Calu3 (cell line): ENCODE measurements around the gene CDKAL1. TPM values are rescaled to one million over a fixed set of nuclear protein-coding genes. Genes with fewer than 3 reads are reported as not detected.

Experiments
- BruUV-seq: library from RNA; stranded (reverse); fragments of 400-500 nt; replicated peaks from 2 replicates; lab custom pipeline; 2021; lab: Mats Ljungman, UMichigan
- CTCF ChIA-PET: fragments of 300-600 bp; sonication (Branson Sonifier 250); formaldehyde crosslinking; loops from one replicate; lab custom pipeline; 2022; ENCODE audit warnings: antibody characterized with exemption; lab: Charles Lee
- DNase-seq: peaks from one replicate; pipeline ENCODE4 v3.0.0; 2022
- H3K27ac Mint-ChIP-seq: one replicate; pipeline ENCODE4 v1.8.0; 2022; ENCODE audit warnings: mixed read lengths; ENCODE audit not compliant: unreplicated experiment
- H3K27me3 Mint-ChIP-seq: one replicate; pipeline ENCODE4 v1.8.0; 2022; ENCODE audit warnings: mixed read lengths; ENCODE audit not compliant: unreplicated experiment
- H3K36me3 Mint-ChIP-seq: one replicate; pipeline ENCODE4 v1.8.0; 2022; ENCODE audit warnings: mild to moderate bottlenecking, moderate library complexity, mixed read lengths; ENCODE audit not compliant: insufficient read depth, unreplicated experiment
- H3K4me1 Mint-ChIP-seq: one replicate; pipeline ENCODE4 v1.8.0; 2022; ENCODE audit warnings: mild to moderate bottlenecking, low read depth, mixed read lengths; ENCODE audit not compliant: unreplicated experiment
- H3K4me3 Mint-ChIP-seq: one replicate; pipeline ENCODE4 v1.8.0; 2022; ENCODE audit warnings: mild to moderate bottlenecking, low read depth, moderate library complexity, mixed read lengths; ENCODE audit not compliant: unreplicated experiment
- H3K9me3 Mint-ChIP-seq: one replicate; pipeline ENCODE4 v1.8.0; 2022; ENCODE audit warnings: low read depth, mixed read lengths; ENCODE audit not compliant: unreplicated experiment
- intact Hi-C: fragments of 100-400 bp; cut with micrococcal nuclease; formaldehyde crosslinking; loops from one replicate; pipeline ENCODE4 v1.10.0; 2022; ENCODE audit not compliant: unreplicated experiment
- total RNA-seq: library from RNA; stranded (reverse); gene quantifications from 2 replicates; pipeline ENCODE4 v1.2.3, GENCODE V29; 2022
- TF ChIP-seq, protein P1 (sequence below): fragments of 200-600 bp; IDR thresholded peaks from one replicate; pipeline ENCODE4 v1.8.0; 2022; ENCODE audit warnings: antibody characterized with exemption; ENCODE audit not compliant: unreplicated experiment

Gene CDKAL1
- total RNA-seq, 1 experiment from 2014 or later: 39.6 TPM

DNA sequence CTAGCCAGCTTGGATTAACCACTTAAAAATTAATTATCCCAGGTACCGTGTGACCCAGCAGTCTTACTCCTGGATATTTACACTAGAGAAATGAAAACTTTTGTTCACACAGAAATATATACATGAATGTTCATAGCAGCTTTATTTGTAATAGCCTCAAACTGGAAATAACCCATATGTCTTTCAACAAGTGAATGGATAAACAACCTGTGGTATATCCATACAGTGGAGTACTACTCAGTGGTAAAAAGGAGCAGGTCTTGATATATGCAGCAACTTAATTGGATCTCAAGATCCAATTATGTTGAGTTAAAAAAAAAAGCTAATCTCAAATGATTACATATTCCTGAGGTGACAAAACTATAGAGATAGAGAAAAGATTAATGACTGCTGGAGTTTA, 381.4 kb downstream of the CDKAL1 start:
- CTCF ChIA-PET: no interaction called here
- no peak overlapping the region for H3K27ac Mint-ChIP-seq
- no peaks in the 10 kb centered on the region for H3K27me3 Mint-ChIP-seq
- H3K9me3 Mint-ChIP-seq: no peaks in the 10 kb centered on the region
- H3K4me3 Mint-ChIP-seq: no peak overlapping the region
- DNase-seq: no peak
- H3K4me1 Mint-ChIP-seq: no peaks in the 10 kb centered on the region
- BruUV-seq: no TSS peak
- TF ChIP-seq, protein P1, sequence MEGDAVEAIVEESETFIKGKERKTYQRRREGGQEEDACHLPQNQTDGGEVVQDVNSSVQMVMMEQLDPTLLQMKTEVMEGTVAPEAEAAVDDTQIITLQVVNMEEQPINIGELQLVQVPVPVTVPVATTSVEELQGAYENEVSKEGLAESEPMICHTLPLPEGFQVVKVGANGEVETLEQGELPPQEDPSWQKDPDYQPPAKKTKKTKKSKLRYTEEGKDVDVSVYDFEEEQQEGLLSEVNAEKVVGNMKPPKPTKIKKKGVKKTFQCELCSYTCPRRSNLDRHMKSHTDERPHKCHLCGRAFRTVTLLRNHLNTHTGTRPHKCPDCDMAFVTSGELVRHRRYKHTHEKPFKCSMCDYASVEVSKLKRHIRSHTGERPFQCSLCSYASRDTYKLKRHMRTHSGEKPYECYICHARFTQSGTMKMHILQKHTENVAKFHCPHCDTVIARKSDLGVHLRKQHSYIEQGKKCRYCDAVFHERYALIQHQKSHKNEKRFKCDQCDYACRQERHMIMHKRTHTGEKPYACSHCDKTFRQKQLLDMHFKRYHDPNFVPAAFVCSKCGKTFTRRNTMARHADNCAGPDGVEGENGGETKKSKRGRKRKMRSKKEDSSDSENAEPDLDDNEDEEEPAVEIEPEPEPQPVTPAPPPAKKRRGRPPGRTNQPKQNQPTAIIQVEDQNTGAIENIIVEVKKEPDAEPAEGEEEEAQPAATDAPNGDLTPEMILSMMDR: no peak
- intact Hi-C loops: no loop called here
- H3K36me3 Mint-ChIP-seq: no peaks in the 10 kb centered on the region

GRCh38 chr6:20916086-20916485, 381.8 kb downstream of the CDKAL1 start:
- intact Hi-C loops: no loop called here
- DNase-seq: no peak
- Mint-ChIP-seq H3K36me3 (no peaks in the 10 kb centered on the region), H3K27me3 (no peaks in the 10 kb centered on the region), H3K4me1 (no peaks in the 10 kb centered on the region), H3K4me3 (no peak overlapping the region), H3K27ac (no peak overlapping the region), H3K9me3 (no peaks in the 10 kb centered on the region)
- no TSS peak for BruUV-seq
- CTCF ChIA-PET: no interaction called here
- TF ChIP-seq, protein P1: no peak

DNA sequence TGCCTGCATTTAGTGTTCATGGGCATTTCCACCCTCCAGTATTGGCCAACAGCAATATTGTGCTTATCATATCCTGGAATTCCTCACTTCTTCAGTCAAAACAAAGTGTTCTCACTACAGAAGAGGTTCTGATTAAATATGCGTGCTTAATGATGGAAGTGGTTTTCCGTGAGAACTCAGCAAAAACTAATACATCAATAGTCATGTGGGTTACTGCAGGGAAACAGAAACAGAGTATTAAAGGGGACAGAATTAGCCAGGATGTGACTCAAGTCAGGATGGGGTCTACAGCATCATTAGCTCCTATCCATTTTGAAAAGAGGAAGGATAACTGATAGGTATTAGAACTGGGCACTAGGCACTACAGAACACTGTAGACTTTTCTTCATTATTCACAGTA, 384.6 kb downstream of the CDKAL1 start:
- Mint-ChIP-seq H3K36me3 (no peaks in the 10 kb centered on the region), H3K9me3 (no peaks in the 10 kb centered on the region), H3K27ac (no peak overlapping the region), H3K27me3 (no peaks in the 10 kb centered on the region), H3K4me1 (peaks cover 21% of the 10 kb centered on the region), H3K4me3 (no peak overlapping the region)
- BruUV-seq: no TSS peak
- DNase-seq: no peak
- intact Hi-C loops: no loop called here
- CTCF ChIA-PET: no interaction called here
- TF ChIP-seq, protein P1: no peak

GRCh38 chr6:20919677-20920385, 385.6 kb downstream of the CDKAL1 start:
- CTCF ChIA-PET: interaction anchor here (0.6 kb wide), 1 partner anchor 50 kb away, joined by 3 read pairs; no protein-coding TSS in a partner anchor
- Mint-ChIP-seq H3K4me1 (peaks cover 31% of the 10 kb centered on the region), H3K9me3 (no peaks in the 10 kb centered on the region), H3K27ac (no peak overlapping the region), H3K4me3 (no peak overlapping the region), H3K36me3 (no peaks in the 10 kb centered on the region), H3K27me3 (no peaks in the 10 kb centered on the region)
- BruUV-seq: no TSS peak
- intact Hi-C loops: no loop called here
- TF ChIP-seq, protein P1: no peak
- DNase-seq: no peak
